AG09319 (cell line): ENCODE data around the gene FCGR3A.
"Not testable (repeated sequence)": the region's sequence is repeated elsewhere in the genome, so short reads cannot be mapped to it uniquely, and the experiment has no call there.

ENCODE experiments used
- DNase-seq: peaks from one replicate; pipeline ENCODE4 v3.0.0-alpha.2; 2010; ENCODE audit warnings: low read depth; ENCODE audit errors: extremely low read depth
- TF ChIP-seq, protein P1 (sequence below): IDR thresholded peaks from 2 replicates; pipeline ENCODE4 v1.5.1; 2011; ENCODE audit warnings: low read depth, mild to moderate bottlenecking, inconsistent platforms, low read length, moderate library complexity

The FCGR3A gene

DNA sequence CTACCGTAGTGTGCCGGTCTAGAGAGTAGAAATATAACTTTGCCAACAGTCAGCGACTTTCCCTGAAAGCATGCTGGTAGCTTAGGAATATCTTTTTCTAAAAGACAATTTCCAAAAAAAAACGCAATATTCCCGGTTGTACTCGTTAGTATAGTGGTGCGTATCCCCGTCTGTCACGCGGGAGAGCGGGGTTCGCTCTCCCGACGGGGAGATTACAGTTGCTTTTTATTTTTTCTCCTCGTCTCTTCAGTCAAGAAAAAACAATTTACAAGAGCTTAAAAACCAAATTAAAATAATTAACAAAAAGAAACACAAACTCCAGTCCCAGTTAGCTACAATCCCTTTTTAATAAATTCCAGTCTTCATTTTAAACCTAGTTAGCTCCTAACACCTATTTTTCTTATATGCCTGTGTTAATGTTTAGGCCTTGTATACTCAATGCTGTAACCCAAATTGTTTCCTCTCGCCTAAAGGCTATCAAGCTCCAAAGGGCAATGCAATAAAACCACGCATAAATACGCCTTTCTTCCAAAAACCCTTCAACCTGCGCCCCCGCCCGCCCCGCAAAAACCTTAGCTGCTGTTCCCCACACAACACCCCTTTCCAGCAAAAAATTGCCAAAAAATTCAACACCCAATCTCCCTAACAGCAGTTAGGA lies 17.5 kb downstream of the FCGR3A start:
- TF ChIP-seq, protein P1, sequence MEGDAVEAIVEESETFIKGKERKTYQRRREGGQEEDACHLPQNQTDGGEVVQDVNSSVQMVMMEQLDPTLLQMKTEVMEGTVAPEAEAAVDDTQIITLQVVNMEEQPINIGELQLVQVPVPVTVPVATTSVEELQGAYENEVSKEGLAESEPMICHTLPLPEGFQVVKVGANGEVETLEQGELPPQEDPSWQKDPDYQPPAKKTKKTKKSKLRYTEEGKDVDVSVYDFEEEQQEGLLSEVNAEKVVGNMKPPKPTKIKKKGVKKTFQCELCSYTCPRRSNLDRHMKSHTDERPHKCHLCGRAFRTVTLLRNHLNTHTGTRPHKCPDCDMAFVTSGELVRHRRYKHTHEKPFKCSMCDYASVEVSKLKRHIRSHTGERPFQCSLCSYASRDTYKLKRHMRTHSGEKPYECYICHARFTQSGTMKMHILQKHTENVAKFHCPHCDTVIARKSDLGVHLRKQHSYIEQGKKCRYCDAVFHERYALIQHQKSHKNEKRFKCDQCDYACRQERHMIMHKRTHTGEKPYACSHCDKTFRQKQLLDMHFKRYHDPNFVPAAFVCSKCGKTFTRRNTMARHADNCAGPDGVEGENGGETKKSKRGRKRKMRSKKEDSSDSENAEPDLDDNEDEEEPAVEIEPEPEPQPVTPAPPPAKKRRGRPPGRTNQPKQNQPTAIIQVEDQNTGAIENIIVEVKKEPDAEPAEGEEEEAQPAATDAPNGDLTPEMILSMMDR, result no peak
- no peak for DNase-seq

DNA sequence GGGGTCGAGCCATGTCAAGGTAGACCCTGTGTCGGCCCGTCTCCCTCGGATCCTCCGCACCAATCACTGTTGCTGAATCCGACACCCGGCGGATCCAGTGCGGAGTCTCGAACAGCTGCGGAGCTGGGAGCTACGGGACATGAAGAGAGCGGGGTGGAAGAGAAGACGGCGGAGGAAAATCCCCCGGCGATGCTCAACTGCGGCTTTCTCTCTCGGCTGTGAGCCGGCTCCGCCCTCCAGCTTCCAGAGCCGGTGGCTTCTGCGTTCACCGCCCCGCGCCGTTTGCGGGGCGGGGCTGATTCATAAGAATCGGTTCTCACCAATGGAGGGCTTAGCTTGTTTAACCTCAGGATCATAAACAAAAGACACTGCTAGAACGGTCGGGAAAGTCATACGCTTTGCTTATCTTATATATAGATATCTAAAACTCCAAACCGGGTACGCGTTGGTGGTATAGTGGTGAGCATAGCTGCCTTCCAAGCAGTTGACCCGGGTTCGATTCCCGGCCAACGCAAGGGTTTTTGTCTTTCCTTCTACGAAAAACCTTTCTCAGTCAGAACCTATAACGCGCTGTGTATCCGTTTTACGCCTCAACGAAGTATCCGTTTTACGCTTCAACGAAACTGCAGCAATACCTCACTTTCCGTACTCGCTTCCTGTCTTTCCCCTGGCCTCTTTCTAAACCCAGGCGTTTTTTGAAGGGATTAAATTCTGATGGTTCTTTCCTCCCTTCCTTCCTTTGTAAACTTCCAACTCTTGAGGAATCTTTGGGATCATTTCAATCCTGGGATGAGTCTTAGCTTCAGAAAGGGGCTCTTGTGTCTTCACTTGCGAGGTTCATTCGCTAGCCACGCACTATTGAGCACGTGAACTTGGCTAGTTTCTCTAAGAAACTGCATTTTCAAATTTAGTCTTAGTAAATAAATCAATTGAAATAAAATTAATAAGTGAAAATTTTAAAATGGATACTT lies 18.7 kb downstream of the FCGR3A start:
- DNase-seq, result peak; percentile 74

DNA sequence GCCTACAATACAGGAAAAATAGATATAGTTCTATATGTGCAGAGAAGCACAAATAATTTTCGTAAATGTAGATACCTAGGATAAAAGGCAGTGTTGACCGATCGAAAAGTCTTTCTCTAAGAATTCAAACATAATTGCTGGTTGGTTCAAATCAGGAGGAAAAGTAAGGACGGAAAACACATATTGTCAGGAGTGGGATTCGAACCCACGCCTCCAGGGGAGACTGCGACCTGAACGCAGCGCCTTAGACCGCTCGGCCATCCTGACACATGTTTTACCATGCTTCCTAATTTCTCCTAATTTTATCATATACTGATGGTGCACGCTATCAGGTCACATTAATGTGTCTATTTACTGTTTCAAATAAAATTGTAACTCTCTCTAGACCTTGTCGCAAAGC lies 19.5 kb downstream of the FCGR3A start:
- not testable (repeated sequence) for DNase-seq

DNA sequence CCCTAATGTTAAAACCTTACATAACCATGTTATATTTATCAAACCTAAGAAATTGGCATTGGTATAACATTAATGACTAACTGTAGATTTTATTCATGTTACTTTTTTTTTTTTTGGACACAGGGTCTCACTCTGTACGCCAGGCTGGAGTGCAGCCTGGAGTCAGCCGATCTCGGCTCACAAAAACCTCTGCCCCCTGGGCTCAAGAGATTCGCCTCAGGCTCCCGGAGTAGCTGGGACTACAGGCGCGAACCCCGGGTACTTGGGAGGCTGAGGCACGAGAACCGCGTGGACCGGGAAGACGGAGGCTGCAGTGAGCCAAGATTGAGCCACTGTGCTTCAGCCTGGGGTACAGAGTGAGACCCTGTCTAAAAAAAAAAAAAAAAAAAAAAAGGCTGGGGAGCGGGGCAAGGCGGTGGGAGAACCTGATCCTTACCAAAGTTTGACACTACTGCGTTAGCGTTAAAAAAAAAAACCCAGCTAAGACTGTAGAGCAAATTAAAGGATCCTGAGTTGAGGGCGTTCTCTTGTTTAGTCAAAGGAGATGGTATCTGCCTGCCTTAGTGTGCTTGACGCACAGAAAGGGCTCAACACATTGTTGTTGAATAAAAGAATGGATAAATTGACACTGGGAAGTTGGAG lies 20.0 kb downstream of the FCGR3A start:
- DNase-seq, result not testable (repeated sequence)

DNA sequence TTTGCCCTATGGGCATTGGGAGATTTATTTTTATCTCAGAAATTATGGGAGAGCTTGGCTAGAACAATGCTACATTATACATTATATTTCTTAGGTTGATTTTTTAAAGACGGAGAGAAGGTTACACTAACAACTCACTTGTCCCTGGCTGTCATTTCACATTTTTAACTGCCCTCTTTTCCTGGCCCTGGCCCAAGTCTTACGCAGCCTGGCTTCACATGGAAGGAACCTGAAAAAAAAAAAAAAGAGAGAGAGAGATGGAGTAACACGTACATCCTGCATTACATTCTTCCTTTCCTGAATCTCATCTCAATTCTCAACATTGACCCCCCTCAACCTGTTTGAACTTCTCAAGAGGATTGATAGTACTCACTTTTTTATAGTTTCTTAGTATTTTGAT lies 21.1 kb downstream of the FCGR3A start:
- DNase-seq, result not testable (repeated sequence)

DNA sequence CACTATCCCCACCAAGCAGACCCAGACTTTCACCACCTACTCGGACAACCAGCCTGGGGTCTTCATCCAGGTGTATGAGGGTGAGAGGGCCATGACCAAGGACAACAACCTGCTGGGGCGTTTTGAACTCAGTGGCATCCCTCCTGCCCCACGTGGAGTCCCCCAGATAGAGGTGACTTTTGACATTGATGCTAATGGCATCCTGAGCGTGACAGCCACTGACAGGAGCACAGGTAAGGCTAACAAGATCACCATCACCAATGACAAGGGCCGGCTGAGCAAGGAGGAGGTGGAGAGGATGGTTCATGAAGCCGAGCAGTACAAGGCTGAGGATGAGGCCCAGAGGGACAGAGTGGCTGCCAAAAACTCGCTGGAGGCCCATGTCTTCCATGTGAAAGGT lies 23.7 kb downstream of the FCGR3A start:
- not testable (repeated sequence) for DNase-seq

DNA sequence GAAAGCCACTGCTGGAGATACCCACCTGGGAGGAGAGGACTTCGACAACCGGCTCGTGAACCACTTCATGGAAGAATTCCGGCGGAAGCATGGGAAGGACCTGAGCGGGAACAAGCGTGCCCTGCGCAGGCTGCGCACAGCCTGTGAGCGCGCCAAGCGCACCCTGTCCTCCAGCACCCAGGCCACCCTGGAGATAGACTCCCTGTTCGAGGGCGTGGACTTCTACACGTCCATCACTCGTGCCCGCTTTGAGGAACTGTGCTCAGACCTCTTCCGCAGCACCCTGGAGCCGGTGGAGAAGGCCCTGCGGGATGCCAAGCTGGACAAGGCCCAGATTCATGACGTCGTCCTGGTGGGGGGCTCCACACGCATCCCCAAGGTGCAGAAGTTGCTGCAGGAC lies 24.3 kb downstream of the FCGR3A start:
- DNase-seq, result not testable (repeated sequence)

DNA sequence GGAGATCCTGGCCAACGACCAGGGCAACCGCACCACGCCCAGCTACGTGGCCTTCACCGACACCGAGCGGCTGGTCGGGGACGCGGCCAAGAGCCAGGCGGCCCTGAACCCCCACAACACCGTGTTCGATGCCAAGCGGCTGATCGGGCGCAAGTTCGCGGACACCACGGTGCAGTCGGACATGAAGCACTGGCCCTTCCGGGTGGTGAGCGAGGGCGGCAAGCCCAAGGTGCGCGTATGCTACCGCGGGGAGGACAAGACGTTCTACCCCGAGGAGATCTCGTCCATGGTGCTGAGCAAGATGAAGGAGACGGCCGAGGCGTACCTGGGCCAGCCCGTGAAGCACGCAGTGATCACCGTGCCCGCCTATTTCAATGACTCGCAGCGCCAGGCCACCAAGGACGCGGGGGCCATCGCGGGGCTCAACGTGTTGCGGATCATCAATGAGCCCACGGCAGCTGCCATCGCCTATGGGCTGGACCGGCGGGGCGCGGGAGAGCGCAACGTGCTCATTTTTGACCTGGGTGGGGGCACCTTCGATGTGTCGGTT lies 24.8 kb downstream of the FCGR3A start:
- not testable (repeated sequence) for DNase-seq

DNA sequence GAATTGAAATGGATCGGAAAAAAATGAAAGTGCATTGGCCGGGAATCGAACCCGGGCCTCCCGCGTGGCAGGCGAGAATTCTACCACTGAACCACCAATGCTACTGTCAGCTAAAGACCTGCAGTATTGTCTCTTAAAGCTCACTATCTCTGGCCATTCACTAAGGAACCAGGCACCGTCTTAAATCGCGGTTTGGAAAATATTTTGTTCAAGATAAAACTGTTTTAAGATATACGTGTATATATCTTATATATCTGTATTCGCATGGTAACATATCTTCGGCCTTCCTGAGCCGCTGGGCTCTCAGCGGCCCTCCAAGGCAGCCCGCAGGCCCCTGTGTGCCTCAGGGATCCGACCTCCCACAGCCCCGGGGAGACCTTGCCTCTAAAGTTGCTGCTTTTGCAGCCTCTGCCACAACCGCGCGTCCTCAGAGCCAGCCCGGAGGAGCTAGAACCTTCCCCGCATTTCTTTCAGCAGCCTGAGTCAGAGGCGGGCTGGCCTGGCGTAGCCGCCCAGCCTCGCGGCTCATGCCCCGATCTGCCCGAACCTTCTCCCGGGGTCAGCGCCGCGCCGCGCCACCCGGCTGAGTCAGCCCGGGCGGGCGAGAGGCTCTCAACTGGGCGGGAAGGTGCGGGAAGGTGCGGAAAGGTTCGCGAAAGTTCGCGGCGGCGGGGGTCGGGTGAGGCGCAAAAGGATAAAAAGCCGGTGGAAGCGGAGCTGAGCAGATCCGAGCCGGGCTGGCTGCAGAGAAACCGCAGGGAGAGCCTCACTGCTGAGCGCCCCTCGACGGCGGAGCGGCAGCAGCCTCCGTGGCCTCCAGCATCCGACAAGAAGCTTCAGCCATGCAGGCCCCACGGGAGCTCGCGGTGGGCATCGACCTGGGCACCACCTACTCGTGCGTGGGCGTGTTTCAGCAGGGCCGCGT lies 25.5 kb downstream of the FCGR3A start, which contains the start of gene HSPA6:
HSPA6 (plus strand) TSS at position 724 of the 925 bp plus-strand sequence; CDS start at position 843, 119 bp downstream.
- not testable (repeated sequence) for DNase-seq

DNA sequence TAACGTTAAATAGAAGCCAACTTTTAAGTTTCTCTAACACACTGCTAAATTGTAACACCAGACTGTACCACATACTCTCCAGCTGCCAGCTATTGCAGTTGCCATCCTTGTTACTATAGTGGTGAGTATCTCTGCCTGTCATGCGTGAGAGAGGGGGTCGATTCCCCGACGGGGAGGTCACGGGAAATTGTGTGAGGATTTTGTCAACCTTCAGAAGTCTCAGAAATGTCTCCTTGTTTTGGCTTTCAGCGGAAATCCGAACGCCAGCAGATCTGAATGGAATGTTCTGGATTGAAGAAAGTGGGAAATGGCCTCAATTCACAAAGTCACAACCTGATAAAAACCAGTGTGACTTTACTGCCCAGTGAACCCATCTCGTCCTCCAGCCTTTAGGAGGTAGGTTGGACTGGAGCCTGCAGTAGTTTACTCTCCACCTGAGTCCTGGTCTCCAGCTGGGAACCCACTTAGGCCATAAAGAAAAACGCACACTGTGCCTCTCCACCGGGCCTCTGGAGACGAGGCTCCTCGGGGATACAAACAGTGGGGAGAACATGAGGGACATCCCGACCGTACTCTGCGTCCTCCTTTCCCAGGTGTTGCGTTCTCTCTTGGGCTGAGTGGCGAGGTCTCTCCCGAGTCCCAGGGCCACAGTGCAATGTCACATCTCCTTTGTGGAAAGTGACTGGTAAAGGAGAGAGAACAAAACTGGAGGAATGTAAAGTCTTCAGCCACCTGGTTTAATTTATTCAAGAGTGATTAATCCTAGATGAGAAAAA lies 26.4 kb downstream of the FCGR3A start:
- not testable (repeated sequence) for DNase-seq

DNA sequence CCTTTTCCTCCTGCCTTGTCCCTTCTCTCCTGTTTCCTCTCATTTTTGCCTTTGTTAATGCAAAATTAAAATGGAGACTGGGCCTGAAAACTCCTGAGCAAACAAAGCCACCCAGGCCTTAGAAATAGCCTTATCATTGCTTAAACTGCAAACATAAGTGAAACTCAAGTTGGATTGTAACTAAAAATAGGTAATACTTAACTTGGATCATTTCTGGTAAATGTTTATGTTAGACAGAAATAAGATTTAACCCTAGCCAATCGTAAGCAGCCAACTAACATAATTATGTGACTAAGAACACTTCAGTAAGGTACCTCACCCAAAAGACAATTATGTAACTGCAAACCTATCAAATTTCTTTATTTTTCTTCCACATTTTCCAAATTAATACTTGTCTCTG lies 35.7 kb downstream of the FCGR3A start:
- not testable (repeated sequence) for DNase-seq

DNA sequence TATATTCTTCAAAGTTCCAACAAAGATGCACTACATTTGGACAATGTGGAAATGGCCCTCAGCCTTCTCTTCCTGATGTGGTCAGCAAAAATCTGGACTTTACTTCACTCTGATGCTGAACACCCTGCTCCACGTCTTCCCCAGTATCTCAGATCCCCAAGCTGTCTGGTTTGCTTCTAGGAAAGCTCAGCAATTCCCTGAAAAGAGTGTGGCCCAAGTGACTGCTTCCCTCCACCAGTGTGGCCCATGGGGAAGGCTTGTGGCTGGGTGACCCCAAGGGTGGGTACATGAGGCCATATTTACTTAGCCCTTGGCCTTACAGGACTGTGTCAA lies 36.2 kb downstream of the FCGR3A start:
- not testable (repeated sequence) for DNase-seq

DNA sequence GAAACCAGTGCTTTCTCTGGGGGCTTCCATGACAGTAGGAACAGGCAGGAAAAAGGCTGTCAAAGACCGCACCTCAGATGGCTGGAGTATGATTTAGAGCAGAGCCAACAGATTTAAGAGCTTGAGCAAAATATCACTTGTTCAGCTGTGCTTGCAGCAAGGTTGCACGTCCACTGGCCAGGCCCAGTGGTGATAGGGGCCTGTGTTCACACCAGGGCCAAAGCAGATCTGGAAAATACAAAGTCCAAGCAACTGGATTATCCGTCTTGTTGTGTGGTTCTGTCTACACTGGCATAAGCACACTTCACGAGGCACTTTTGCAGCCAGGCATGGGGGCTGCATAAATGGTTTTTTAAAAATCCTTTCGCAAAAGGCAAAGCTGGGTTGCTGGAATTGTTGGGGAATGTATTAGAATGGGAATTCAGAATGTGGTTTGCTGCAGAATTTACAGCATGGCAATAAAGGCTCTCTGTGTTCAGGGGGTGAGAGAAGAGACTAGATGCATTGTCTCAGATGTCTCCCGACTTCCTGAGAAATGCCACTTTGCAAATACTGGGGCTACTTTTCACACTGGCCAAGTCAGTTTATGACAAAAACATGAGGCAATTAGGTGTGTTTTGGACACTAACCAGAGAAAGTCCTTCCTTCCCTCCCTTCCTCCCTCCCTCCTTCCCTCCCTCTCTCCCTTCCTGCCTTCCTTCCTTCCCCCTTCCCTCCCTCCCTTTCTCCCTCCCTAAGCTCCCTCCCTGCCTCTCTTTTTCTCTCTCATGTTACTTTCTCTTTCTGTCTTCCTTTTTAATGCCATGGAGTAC lies 36.8 kb downstream of the FCGR3A start:
- DNase-seq, result not testable (repeated sequence)
